Activated CD8-positive, alpha-beta T cell treated with anti-CD3 and anti-CD28 coated beads for 36 hours (primary cell): ENCODE results near the gene BCL2L15. TPM values are rescaled to one million over a fixed set of nuclear protein-coding genes. Genes with fewer than 3 reads are reported as not detected.
A peak's percentile ranks its signal among the peaks of the same experiment; 100 is the strongest.

Source experiments
- ATAC-seq: fragments of 200-7000 bp; cut with Tn5 transposase; one replicate; pipeline ENCODE4 v1.10.0; 2021; ENCODE audit warnings: mild to moderate bottlenecking, moderate library complexity
- CTCF ChIA-PET: fragments of 350-600 bp; sonication (Branson Sonifier 250); formaldehyde crosslinking; loops from one replicate; lab custom pipeline; 2021; ENCODE audit warnings: antibody characterized with exemption; lab: Charles Lee
- POLR2A ChIA-PET: fragments of 350-600 bp; sonication (Branson Sonifier 250); formaldehyde crosslinking; loops from one replicate; lab custom pipeline; 2021; ENCODE audit warnings: antibody characterized with exemption; lab: Charles Lee
- DNase-seq: peaks from one replicate; pipeline ENCODE4 v3.0.0-alpha.2; 2020
- H3K27ac Mint-ChIP-seq: one replicate; pipeline ENCODE4 v1.8.0; 2021; ENCODE audit warnings: mild to moderate bottlenecking, mixed read lengths
- H3K27me3 Mint-ChIP-seq: one replicate; pipeline ENCODE4 v1.8.0; 2021; ENCODE audit warnings: mixed read lengths
- H3K36me3 Mint-ChIP-seq: one replicate; pipeline ENCODE4 v1.8.0; 2021; ENCODE audit warnings: low read depth, mixed read lengths
- H3K4me1 Mint-ChIP-seq: one replicate; pipeline ENCODE4 v1.8.0; 2021; ENCODE audit warnings: low read depth, mixed read lengths
- H3K4me3 Mint-ChIP-seq: one replicate; pipeline ENCODE4 v1.8.0; 2021; ENCODE audit warnings: mild to moderate bottlenecking, moderate library complexity, mixed read lengths
- H3K9me3 Mint-ChIP-seq: one replicate; pipeline ENCODE4 v1.8.0; 2021; ENCODE audit warnings: mixed read lengths
- intact Hi-C: fragments of 100-400 bp; cut with micrococcal nuclease; formaldehyde crosslinking; loops from one replicate; pipeline ENCODE4 v1.10.0; 2022
- total RNA-seq, 2 experiments: library from RNA; stranded (reverse); gene quantifications; one replicate each; pipeline ENCODE4 v1.2.3, GENCODE V29; 2021
- TF ChIP-seq, protein P1 (sequence below): fragments of 200-600 bp; IDR thresholded peaks from one replicate; pipeline ENCODE4 v1.8.0; 2022; ENCODE audit warnings: antibody characterized with exemption, mild to moderate bottlenecking

BCL2L15 gene
- total RNA-seq, 2 experiments from 2014 or later: 0.40 to 0.61 TPM

DNA sequence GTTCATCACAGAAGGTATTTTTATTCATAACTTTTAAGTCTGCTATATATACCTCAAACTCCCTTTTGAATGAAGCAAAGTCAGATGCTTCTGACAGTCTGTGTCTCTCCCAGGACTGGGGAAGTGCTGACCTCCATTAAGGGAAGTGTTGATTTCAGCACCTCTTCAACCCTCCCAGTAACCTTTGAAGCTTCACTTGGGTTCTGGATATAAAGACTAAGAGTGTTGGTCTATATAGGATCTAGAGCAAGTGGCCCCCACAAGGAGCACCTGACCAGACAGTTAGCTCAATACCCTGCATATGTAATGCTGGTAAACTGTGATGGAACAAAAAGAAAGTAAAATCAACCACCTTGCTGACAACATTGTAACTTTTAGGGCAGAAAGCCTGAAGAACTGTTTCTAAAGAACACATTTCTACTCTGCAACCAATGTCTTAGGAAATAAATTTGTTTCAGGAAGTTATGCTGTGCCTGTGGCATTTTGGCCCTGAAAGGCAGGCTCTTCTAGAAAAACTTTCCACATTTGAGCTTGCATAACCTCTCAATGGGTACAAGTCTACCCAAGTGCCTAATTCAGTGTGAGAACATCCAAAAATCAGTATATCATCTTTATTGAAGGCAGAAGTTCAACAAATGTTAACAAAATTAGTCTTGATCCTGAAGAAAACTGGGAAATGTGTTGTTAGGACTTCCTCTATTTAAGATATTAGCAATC is 15.0 kb downstream of the BCL2L15 start:
- peaks cover 55% of the 10 kb centered on the region for H3K4me1 Mint-ChIP-seq
- peak overlapping the region; percentile 91 for H3K4me3 Mint-ChIP-seq
- CTCF ChIA-PET: interaction anchor here (1.1 kb wide), 1 partner anchor 13 kb away, joined by 3 read pairs; no protein-coding TSS in a partner anchor
- peak overlapping the region; percentile 98 for H3K27ac Mint-ChIP-seq
- peaks cover 29% of the 10 kb centered on the region for H3K36me3 Mint-ChIP-seq
- H3K9me3 Mint-ChIP-seq: no peaks in the 10 kb centered on the region
- POLR2A ChIA-PET: interaction anchor here (1.1 to 6.2 kb wide), 3 partner anchors 32 to 57 kb away, joined by 5 to 34 read pairs (median 7); partner anchors contain the start of genes AP4B1 and HIPK1
- TF ChIP-seq, protein P1, sequence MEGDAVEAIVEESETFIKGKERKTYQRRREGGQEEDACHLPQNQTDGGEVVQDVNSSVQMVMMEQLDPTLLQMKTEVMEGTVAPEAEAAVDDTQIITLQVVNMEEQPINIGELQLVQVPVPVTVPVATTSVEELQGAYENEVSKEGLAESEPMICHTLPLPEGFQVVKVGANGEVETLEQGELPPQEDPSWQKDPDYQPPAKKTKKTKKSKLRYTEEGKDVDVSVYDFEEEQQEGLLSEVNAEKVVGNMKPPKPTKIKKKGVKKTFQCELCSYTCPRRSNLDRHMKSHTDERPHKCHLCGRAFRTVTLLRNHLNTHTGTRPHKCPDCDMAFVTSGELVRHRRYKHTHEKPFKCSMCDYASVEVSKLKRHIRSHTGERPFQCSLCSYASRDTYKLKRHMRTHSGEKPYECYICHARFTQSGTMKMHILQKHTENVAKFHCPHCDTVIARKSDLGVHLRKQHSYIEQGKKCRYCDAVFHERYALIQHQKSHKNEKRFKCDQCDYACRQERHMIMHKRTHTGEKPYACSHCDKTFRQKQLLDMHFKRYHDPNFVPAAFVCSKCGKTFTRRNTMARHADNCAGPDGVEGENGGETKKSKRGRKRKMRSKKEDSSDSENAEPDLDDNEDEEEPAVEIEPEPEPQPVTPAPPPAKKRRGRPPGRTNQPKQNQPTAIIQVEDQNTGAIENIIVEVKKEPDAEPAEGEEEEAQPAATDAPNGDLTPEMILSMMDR: no peak
- ATAC-seq: peak; percentile 15
- no peaks in the 10 kb centered on the region for H3K27me3 Mint-ChIP-seq
- intact Hi-C loops: loop anchor here (5.0 kb wide), 1 partner anchor 60 kb away; no protein-coding TSS in a partner anchor
- peak; percentile 47 for DNase-seq

DNA sequence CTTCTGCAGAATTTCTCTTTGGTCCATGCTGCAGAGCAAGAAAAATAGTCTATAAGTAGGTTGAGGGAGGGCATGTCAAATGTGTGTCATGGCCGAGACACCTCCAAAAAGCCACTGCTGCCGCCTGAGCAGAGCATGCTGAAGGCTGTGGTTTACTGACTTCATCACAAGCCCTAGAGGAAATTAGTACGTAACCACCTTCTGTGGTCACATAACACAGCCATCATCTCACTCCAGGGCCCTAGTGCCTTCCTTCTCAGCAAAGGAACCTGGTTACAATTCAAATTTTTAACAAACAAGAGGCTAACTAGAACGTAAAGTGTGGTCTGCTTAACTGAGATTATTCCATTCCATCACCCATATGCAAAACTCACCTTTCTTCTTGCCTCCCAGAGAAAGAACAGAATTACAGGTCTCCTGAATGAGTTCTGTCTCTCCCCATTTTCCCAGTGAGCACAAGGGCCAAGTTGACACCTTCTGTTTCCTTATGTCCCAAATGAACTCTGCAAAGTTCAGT is 15.7 kb downstream of the BCL2L15 start, which contains the start of gene PTPN22:
TSS of gene PTPN22 (minus strand) at position 116 of the 517 bp plus-strand sequence.
- TF ChIP-seq, protein P1: no peak
- ATAC-seq: peak; percentile 79
- H3K4me3 Mint-ChIP-seq: peak within 1 kb of the TSS; percentile 91
- peak within 1 kb of the TSS; percentile 98 for H3K27ac Mint-ChIP-seq
- peaks cover 33% of the 10 kb centered on the region for H3K36me3 Mint-ChIP-seq
- ChIA-PET CTCF (no interaction called here), POLR2A (interaction anchor here (1.1 to 6.2 kb wide), 3 partner anchors 33 to 58 kb away, joined by 5 to 34 read pairs (median 7); partner anchors contain the start of genes AP4B1 and HIPK1)
- H3K4me1 Mint-ChIP-seq: peaks cover 61% of the 10 kb centered on the region
- DNase-seq: peak; percentile 91
- H3K27me3 Mint-ChIP-seq: no peaks in the 10 kb centered on the region
- intact Hi-C loops: loop anchor here (1.0 to 5.0 kb wide), 2 partner anchors 33 to 61 kb away; partner anchors contain the start of gene AP4B1
- H3K9me3 Mint-ChIP-seq: no peaks in the 10 kb centered on the region

DNA sequence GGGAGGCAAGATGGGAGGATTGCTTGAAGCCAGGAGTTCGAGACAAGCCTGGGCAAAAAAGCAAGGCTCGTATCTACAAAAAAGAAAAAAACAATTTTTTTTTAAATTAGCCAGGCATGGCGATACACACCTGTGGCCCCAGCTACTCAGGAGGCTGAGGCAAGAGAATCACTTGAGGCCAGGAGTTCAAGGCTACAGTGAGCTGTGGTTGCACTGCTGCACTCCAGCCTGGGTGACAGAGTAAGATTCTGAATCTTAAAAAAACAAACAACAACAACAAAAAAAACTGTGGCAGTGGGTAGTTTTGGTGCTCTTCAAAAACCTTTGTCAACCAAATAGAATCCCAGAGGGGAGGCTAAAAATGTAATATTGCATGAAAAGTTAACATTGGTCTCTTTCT is 16.6 kb downstream of the BCL2L15 start:
- ATAC-seq (no peak), DNase-seq (peak; percentile 53)
- Mint-ChIP-seq H3K27me3 (no peaks in the 10 kb centered on the region), H3K36me3 (peaks cover 36% of the 10 kb centered on the region), H3K9me3 (no peaks in the 10 kb centered on the region), H3K4me3 (peak overlapping the region; percentile 91), H3K27ac (peak overlapping the region; percentile 98), H3K4me1 (peaks cover 60% of the 10 kb centered on the region)
- TF ChIP-seq, protein P1: no peak
- ChIA-PET CTCF (interaction anchor here (1.0 to 3.0 kb wide), 7 partner anchors 10 to 59 kb away, joined by 3 to 18 read pairs (median 7); partner anchors contain the start of genes AP4B1 and BCL2L15), POLR2A (interaction anchor here (1.0 to 6.2 kb wide), 7 partner anchors 12 to 59 kb away, joined by 3 to 34 read pairs (median 4); partner anchors contain the start of genes AP4B1, HIPK1 and RSBN1)
- intact Hi-C loops: loop anchor here (1.0 to 5.0 kb wide), 2 partner anchors 34 to 62 kb away; partner anchors contain the start of gene AP4B1

DNA sequence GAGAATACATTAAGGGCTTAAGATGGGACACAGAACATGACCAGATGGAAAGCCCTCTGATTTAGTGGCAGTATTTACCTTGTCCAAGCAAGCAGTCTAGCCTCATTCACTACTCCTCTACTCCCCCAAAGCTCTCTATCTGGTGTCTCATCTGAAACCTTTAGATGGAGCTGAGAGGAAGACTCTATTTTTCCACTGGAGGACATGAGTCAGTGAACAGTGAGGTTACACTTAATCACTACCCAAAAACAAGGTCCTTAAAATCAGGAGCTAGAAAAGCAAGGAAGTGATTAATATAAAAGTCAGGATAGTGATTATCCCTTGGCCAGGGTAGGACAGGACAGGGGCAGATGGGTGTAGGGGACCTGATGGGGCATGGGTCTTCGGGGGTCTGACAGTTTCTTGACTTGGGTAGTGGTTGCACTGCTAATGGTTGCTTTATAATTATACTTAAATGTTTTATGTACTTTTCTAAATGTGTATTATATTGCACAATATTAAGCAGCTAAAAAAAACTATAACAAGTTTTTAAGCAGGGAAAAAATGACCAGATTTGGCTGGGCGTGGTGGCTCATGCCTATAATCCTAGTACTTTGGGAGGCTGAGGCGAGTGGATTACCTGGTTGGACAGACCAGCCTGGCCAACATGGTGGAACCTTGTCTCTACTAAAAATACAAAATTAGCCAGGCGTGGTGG is 18.8 kb downstream of the BCL2L15 start:
- peaks cover 49% of the 10 kb centered on the region for H3K36me3 Mint-ChIP-seq

More for the DNA sequence above, 18.8 kb downstream of the BCL2L15 start:
- DNase-seq: peak; percentile 31
- TF ChIP-seq, protein P1: no peak
- Mint-ChIP-seq H3K27me3 (no peaks in the 10 kb centered on the region), H3K27ac (peak overlapping the region; percentile 98), H3K9me3 (no peaks in the 10 kb centered on the region), H3K4me1 (peaks cover 54% of the 10 kb centered on the region), H3K4me3 (peak overlapping the region; percentile 91)
- peak; percentile 59 for ATAC-seq
- ChIA-PET CTCF (interaction anchor here (0.6 to 3.0 kb wide), 9 partner anchors 8 to 108 kb away, joined by 3 to 18 read pairs (median 5); partner anchors contain the start of gene AP4B1), POLR2A (interaction anchor here (0.6 to 6.2 kb wide), 10 partner anchors 9 to 63 kb away, joined by 3 to 34 read pairs (median 5); partner anchors contain the start of genes AP4B1 and HIPK1)
- intact Hi-C loops: no loop called here
